Endothelial cell of umbilical vein (primary cell): ENCODE data around the gene S1PR4.

Source experiments
- EZH2 ChIP-seq: IDR thresholded peaks from 2 replicates; pipeline ENCODE4 v1.6.1; 2012; ENCODE audit warnings: borderline replicate concordance, low read depth, mild to moderate bottlenecking, moderate library complexity, low read length, inconsistent platforms; ENCODE audit not compliant: severe bottlenecking
- TF ChIP-seq, protein P1 (sequence below), 2 donors: IDR thresholded peaks; 1 replicate in 1 of 2; 2 replicates in 1 of 2; pipeline ENCODE4 v1.5.1; 2011; ENCODE audit warnings: low read length in 2 of 2, mild to moderate bottlenecking in 2 of 2, moderate library complexity in 2 of 2, control low read depth in 1 of 2, inconsistent platforms in 1 of 2, low read depth in 1 of 2; ENCODE audit not compliant: insufficient read depth in 1 of 2; ENCODE audit errors: extremely low read depth in 1 of 2

DNA sequence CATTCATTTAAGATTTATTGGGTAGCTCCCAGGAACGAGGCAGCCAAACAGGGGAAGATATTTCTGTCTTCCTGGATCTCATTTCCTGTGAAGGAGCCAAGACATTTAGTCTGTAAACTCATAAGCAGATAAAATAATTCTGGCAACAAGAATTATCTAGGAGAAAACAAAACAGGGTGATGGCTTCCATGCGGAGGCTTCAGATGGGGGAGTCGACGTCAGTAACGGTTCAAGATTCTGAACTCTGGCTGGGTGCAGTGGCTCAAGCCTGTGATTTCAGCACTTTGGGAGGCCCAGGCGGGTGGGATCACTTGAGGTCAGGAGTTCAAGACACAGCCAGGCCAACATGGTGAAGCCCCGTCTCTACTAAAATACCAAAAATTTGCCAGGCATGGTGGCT, 41.5 kb upstream of the S1PR4 start:
- no peak for TF ChIP-seq EZH2
- TF ChIP-seq, protein P1, sequence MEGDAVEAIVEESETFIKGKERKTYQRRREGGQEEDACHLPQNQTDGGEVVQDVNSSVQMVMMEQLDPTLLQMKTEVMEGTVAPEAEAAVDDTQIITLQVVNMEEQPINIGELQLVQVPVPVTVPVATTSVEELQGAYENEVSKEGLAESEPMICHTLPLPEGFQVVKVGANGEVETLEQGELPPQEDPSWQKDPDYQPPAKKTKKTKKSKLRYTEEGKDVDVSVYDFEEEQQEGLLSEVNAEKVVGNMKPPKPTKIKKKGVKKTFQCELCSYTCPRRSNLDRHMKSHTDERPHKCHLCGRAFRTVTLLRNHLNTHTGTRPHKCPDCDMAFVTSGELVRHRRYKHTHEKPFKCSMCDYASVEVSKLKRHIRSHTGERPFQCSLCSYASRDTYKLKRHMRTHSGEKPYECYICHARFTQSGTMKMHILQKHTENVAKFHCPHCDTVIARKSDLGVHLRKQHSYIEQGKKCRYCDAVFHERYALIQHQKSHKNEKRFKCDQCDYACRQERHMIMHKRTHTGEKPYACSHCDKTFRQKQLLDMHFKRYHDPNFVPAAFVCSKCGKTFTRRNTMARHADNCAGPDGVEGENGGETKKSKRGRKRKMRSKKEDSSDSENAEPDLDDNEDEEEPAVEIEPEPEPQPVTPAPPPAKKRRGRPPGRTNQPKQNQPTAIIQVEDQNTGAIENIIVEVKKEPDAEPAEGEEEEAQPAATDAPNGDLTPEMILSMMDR (IDR thresholded peaks at IDR 0.05; ENCODE audit: extremely low read depth in 1 of 2, insufficient read depth in 1 of 2, low read depth in 1 of 2, low read length in 2 of 2), result no peak
